Astrocyte (in vitro differentiated cells and primary cell): Measurements from ENCODE around the gene TDG. TPM values are rescaled to one million over a fixed set of nuclear protein-coding genes. Genes with fewer than 3 reads are reported as not detected.
A peak's percentile ranks its signal among the peaks of the same experiment; 100 is the strongest.

Experiments used
- DNase-seq: peaks from one replicate; pipeline ENCODE4 v3.0.0-alpha.2; 2010; ENCODE audit warnings: low read depth
- FAIRE-seq: peaks from 2 replicates; lab custom pipeline; 2011; peaks lifted over from hg19 to GRCh38; lab: Jason Lieb, UNC
- H2AFZ ChIP-seq: 2 replicates; pipeline ENCODE4 v1.6.0; 2012; ENCODE audit warnings: low read depth, low read length, inconsistent platforms
- H3K27ac ChIP-seq: 2 replicates; pipeline ENCODE4 v1.5.1; 2011; ENCODE audit warnings: low read depth, low read length, inconsistent platforms
- H3K27me3 ChIP-seq: 2 replicates; pipeline ENCODE4 v1.6.0; 2011; ENCODE audit warnings: low read length, inconsistent platforms; ENCODE audit not compliant: insufficient read depth
- H3K36me3 ChIP-seq: 2 replicates; pipeline ENCODE4 v1.5.1; 2011; ENCODE audit warnings: low read length, inconsistent platforms; ENCODE audit not compliant: insufficient read depth
- H3K4me1 ChIP-seq: 2 replicates; pipeline ENCODE4 v1.5.1; 2011; ENCODE audit warnings: low read length, inconsistent platforms; ENCODE audit not compliant: insufficient read depth
- H3K4me2 ChIP-seq: 2 replicates; pipeline ENCODE4 v1.6.0; 2012; ENCODE audit warnings: low read length, inconsistent platforms
- H3K4me3 ChIP-seq: 2 replicates; pipeline ENCODE4 v1.5.1; 2011; ENCODE audit warnings: low read depth, mild to moderate bottlenecking, low read length, inconsistent platforms; ENCODE audit not compliant: insufficient read depth
- H3K79me2 ChIP-seq: 2 replicates; pipeline ENCODE4 v1.6.0; 2012; ENCODE audit warnings: mild to moderate bottlenecking, low read length, inconsistent platforms; ENCODE audit not compliant: insufficient read depth
- H3K9ac ChIP-seq: 2 replicates; pipeline ENCODE4 v1.6.0; 2012; ENCODE audit warnings: mild to moderate bottlenecking, low read length, inconsistent platforms
- H3K9me3 ChIP-seq: 2 replicates; pipeline ENCODE4 v1.5.1; 2012; ENCODE audit warnings: low read depth, mild to moderate bottlenecking, low read length, inconsistent platforms; ENCODE audit not compliant: insufficient read depth
- H4K20me1 ChIP-seq: 2 replicates; pipeline ENCODE4 v1.6.0; 2012; ENCODE audit warnings: low read length, inconsistent platforms; ENCODE audit not compliant: insufficient read depth
- H3K27ac Mint-ChIP-seq: one replicate; pipeline ENCODE4 v1.8.0; 2021; ENCODE audit warnings: mild to moderate bottlenecking, mixed read lengths; ENCODE audit not compliant: unreplicated experiment
- H3K27me3 Mint-ChIP-seq: one replicate; pipeline ENCODE4 v1.8.0; 2021; ENCODE audit warnings: low read depth, mixed read lengths; ENCODE audit not compliant: unreplicated experiment
- H3K36me3 Mint-ChIP-seq: one replicate; pipeline ENCODE4 v1.8.0; 2021; ENCODE audit warnings: low read depth, mixed read lengths; ENCODE audit not compliant: unreplicated experiment
- H3K4me1 Mint-ChIP-seq: one replicate; pipeline ENCODE4 v1.8.0; 2021; ENCODE audit warnings: low read depth, mixed read lengths; ENCODE audit not compliant: unreplicated experiment
- H3K4me3 Mint-ChIP-seq: one replicate; pipeline ENCODE4 v1.8.0; 2021; ENCODE audit warnings: mild to moderate bottlenecking, moderate library complexity, mixed read lengths; ENCODE audit not compliant: unreplicated experiment
- H3K9me3 Mint-ChIP-seq: one replicate; pipeline ENCODE4 v1.8.0; 2021; ENCODE audit warnings: mild to moderate bottlenecking, mixed read lengths; ENCODE audit not compliant: unreplicated experiment
- CTCF ChIP-seq: IDR thresholded peaks from 2 replicates; pipeline ENCODE4 v1.5.1; 2011; ENCODE audit warnings: low read depth, mild to moderate bottlenecking, inconsistent platforms, low read length, moderate library complexity; ENCODE audit not compliant: insufficient read depth
- EZH2 ChIP-seq: IDR thresholded peaks from 2 replicates; pipeline ENCODE4 v1.6.1; 2012; ENCODE audit warnings: mild to moderate bottlenecking, low read length, inconsistent platforms; ENCODE audit not compliant: insufficient read depth
- total RNA-seq: library from RNA; stranded (reverse); gene quantifications from 2 replicates; pipeline ENCODE4 v1.2.1, GENCODE V29; 2021

Gene TDG
- total RNA-seq, 1 donor from 2014 or later: 49.7 TPM

- Histone ChIP-seq H3K79me2 (no peaks in the 10 kb centered on the region), H3K9ac (no peak overlapping the region), H4K20me1 (no peaks in the 10 kb centered on the region), H3K4me2 (no peak overlapping the region), H3K9me3 (no peaks in the 10 kb centered on the region), H2AFZ (no peak overlapping the region), H3K27ac (no peak overlapping the region), H3K4me1 (peaks cover 18% of the 10 kb centered on the region), H3K36me3 (no peaks in the 10 kb centered on the region), H3K4me3 (no peak overlapping the region), H3K27me3 (no peaks in the 10 kb centered on the region)
- Mint-ChIP-seq H3K9me3 (peaks cover 4% of the 10 kb centered on the region), H3K36me3 (peaks cover 6% of the 10 kb centered on the region), H3K27ac (no peak overlapping the region), H3K27me3 (no peaks in the 10 kb centered on the region), H3K4me3 (no peak overlapping the region), H3K4me1 (peaks cover 11% of the 10 kb centered on the region)
- peak; percentile 28 for DNase-seq
- FAIRE-seq: no peak
- TF ChIP-seq EZH2 (no peak), CTCF (no peak)
Observed at GRCh38 chr12:104010121-104010520, 44.4 kb downstream of the TDG start.

DNA sequence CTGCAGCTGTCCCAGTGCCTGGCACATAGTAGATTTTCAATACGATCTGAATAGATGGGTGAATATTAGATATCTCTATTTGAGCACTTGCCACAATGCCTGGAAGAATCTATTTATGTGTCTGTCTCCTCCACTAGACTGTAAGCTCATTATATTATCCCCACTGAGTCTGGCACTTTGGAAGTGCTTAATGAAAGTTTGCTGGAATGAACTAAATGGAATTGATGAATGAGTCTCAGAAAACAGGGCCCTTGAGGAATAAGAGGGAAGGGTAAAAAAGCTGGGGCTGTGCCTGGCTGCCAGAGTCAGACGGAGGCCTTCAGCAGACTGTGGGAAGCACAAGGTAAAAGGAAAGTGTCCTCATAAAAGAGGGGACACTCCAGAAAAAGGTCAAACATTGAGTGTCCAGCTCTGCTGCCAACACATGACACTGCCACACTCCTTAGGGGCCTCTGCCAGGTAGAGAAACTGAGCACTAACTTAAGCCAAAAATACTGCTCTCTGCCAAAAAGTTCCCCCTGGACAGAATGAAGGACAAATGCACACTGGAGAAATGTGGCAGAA lies 45.0 kb downstream of the TDG start:
- peak overlapping the region; percentile 69 for H3K4me2 ChIP-seq
- no peak overlapping the region for H3K9ac ChIP-seq
- peaks cover 4% of the 10 kb centered on the region for H3K9me3 Mint-ChIP-seq
- peak overlapping the region; percentile 37 for H3K27ac ChIP-seq
- DNase-seq (no peak), FAIRE-seq (no peak)
- peak overlapping the region; percentile 54 for H2AFZ ChIP-seq
- no peaks in the 10 kb centered on the region for H4K20me1 ChIP-seq
- H3K27me3 ChIP-seq: no peaks in the 10 kb centered on the region
- no peak overlapping the region for H3K4me3 Mint-ChIP-seq
- H3K9me3 ChIP-seq: no peaks in the 10 kb centered on the region
- peaks cover 11% of the 10 kb centered on the region for H3K4me1 Mint-ChIP-seq
- no peak overlapping the region for H3K27ac Mint-ChIP-seq
- no peaks in the 10 kb centered on the region for H3K79me2 ChIP-seq
- no peaks in the 10 kb centered on the region for H3K27me3 Mint-ChIP-seq
- no peaks in the 10 kb centered on the region for H3K36me3 ChIP-seq
- no peak overlapping the region for H3K4me3 ChIP-seq
- H3K36me3 Mint-ChIP-seq: peaks cover 6% of the 10 kb centered on the region
- peaks cover 18% of the 10 kb centered on the region for H3K4me1 ChIP-seq
- no peak for TF ChIP-seq CTCF
- TF ChIP-seq EZH2: no peak

- Histone ChIP-seq H3K9me3 (no peaks in the 10 kb centered on the region), H3K27me3 (no peaks in the 10 kb centered on the region), H4K20me1 (no peaks in the 10 kb centered on the region), H2AFZ (peak overlapping the region; percentile 54), H3K9ac (no peak overlapping the region), H3K4me2 (peak overlapping the region; percentile 69), H3K79me2 (no peaks in the 10 kb centered on the region), H3K27ac (peak overlapping the region; percentile 37), H3K4me1 (peaks cover 17% of the 10 kb centered on the region), H3K36me3 (no peaks in the 10 kb centered on the region), H3K4me3 (no peak overlapping the region)
- TF ChIP-seq EZH2 (no peak), CTCF (no peak)
- peaks cover 11% of the 10 kb centered on the region for H3K4me1 Mint-ChIP-seq
- DNase-seq (peak; percentile 92), FAIRE-seq (peak; percentile 88)
- H3K9me3 Mint-ChIP-seq: peaks cover 4% of the 10 kb centered on the region
- H3K27me3 Mint-ChIP-seq: no peaks in the 10 kb centered on the region
- H3K27ac Mint-ChIP-seq: peak overlapping the region; percentile 21
- peak overlapping the region; percentile 37 for H3K4me3 Mint-ChIP-seq
- H3K36me3 Mint-ChIP-seq: peaks cover 6% of the 10 kb centered on the region
Observed at GRCh38 chr12:104011253-104011652, 45.6 kb downstream of the TDG start.
